Ecto neural progenitor cell (in vitro differentiated cells): ENCODE results near the gene CDCP2.
"Not testable (repeated sequence)": the region's sequence is repeated elsewhere in the genome, so short reads cannot be mapped to it uniquely, and the experiment has no call there.

Experiments used
- DNase-seq: peaks from one replicate; pipeline ENCODE4 v3.0.0-alpha.2; 2018; ENCODE audit warnings: low spot score

Gene CDCP2

GRCh38 chr1:54115520-54115919 is 37.3 kb downstream of the CDCP2 start:
- DNase-seq: no peak

- DNase-seq: no peak
These were observed 37.8 kb downstream of the CDCP2 start for GRCh38 chr1:54114955-54115354.

- no peak for DNase-seq
These were observed 38.8 kb downstream of the CDCP2 start for GRCh38 chr1:54114001-54114400.

GRCh38 chr1:54112705-54113368 is 40.0 kb downstream of the CDCP2 start:
- DNase-seq: no peak

- no peak for DNase-seq
These were observed 40.8 kb downstream of the CDCP2 start for GRCh38 chr1:54112027-54112426.

- DNase-seq: no peak
These were observed 41.2 kb downstream of the CDCP2 start for GRCh38 chr1:54111624-54112023.

GRCh38 chr1:54110996-54111395 is 41.8 kb downstream of the CDCP2 start:
- DNase-seq: no peak

GRCh38 chr1:54109129-54110090 is 43.4 kb downstream of the CDCP2 start:
- DNase-seq: no peak

- no peak for DNase-seq
These were observed 44.6 kb downstream of the CDCP2 start for GRCh38 chr1:54108156-54108555.

- DNase-seq: no peak
These were observed 45.7 kb downstream of the CDCP2 start for GRCh38 chr1:54107131-54107530.

- no peak for DNase-seq
These were observed 47.0 kb downstream of the CDCP2 start for GRCh38 chr1:54105736-54106269.

GRCh38 chr1:54105080-54105479 is 47.7 kb downstream of the CDCP2 start:
- no peak for DNase-seq

- not testable (repeated sequence) for DNase-seq
These were observed 48.2 kb downstream of the CDCP2 start for GRCh38 chr1:54104613-54105012.

GRCh38 chr1:54103414-54103813 is 49.4 kb downstream of the CDCP2 start:
- DNase-seq: no peak

- DNase-seq: no peak
These were observed 52.3 kb downstream of the CDCP2 start for GRCh38 chr1:54100500-54100899.

GRCh38 chr1:54099061-54099610 is 53.7 kb downstream of the CDCP2 start:
- DNase-seq: no peak

GRCh38 chr1:54096877-54097240 is 55.9 kb downstream of the CDCP2 start:
- DNase-seq: no peak

GRCh38 chr1:54096227-54096876 is 56.4 kb downstream of the CDCP2 start:
- no peak for DNase-seq

- no peak for DNase-seq
These were observed 57.1 kb downstream of the CDCP2 start for GRCh38 chr1:54095546-54096226.

GRCh38 chr1:54094730-54095105 is 58.1 kb downstream of the CDCP2 start:
- DNase-seq: not testable (repeated sequence)

- no peak for DNase-seq
These were observed 58.6 kb downstream of the CDCP2 start for GRCh38 chr1:54094001-54094729.
